ENCODE results near the gene ANKS1B. TPM values are rescaled to one million over a fixed set of nuclear protein-coding genes. Genes with fewer than 3 reads are reported as not detected.

Gene ANKS1B
- total RNA-seq, 4 donors from 2014 or later = 14.0 to 38.4 (median 28.6) TPM

DNA sequence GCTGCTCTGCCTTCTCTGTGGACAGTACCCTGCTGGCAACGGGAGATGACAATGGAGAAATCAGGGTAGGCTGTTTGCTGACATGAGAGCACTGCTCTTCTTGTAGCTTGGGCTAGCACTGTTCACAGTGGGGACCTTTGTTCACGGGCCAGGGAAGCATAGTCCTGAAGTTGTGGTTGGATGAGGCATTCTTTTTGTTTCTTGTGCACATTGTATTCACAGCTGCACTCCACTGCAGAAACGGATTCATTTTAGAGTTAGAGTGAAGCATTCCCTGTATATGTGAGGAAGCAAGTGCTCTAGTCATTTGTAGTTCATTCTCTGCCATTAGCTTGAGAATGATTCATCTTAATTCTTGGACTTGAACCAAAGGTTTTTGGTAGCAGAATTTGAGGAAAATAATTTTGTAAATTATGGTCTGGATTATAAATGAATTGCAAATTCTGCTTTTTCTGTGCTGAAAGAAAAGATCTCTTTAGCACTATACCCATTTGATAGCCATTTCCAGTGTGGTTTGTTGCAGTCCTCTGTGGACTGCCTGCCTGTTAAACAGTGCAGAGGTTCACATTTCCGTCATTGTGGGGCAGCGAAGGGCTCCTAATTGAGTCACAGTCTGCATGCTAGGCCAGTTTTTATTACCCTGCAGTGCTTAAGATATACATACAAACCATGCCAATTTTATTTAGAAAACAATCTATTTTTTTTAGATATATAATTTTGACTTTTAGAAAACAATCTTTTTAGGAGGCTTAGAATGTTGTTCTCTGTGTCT lies 1259.1 kb downstream of the ANKS1B start:
- TF ChIP-seq EP300 (IDR thresholded peaks at IDR 0.05) (no peak), POLR2A (IDR thresholded peaks at IDR 0.05) (no peak)
- TF ChIP-seq, protein P1, sequence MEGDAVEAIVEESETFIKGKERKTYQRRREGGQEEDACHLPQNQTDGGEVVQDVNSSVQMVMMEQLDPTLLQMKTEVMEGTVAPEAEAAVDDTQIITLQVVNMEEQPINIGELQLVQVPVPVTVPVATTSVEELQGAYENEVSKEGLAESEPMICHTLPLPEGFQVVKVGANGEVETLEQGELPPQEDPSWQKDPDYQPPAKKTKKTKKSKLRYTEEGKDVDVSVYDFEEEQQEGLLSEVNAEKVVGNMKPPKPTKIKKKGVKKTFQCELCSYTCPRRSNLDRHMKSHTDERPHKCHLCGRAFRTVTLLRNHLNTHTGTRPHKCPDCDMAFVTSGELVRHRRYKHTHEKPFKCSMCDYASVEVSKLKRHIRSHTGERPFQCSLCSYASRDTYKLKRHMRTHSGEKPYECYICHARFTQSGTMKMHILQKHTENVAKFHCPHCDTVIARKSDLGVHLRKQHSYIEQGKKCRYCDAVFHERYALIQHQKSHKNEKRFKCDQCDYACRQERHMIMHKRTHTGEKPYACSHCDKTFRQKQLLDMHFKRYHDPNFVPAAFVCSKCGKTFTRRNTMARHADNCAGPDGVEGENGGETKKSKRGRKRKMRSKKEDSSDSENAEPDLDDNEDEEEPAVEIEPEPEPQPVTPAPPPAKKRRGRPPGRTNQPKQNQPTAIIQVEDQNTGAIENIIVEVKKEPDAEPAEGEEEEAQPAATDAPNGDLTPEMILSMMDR (IDR thresholded peaks at IDR 0.05) = peak in 3 of 5 experiments; percentile 13 to 40 (median 13)
- Histone ChIP-seq H3K9me3 (no peaks in the 10 kb centered on the region), H3K27me3 (no peaks in the 10 kb centered on the region), H3K36me3 (peaks cover 0 to 79% (median 0%) of the 10 kb centered on the region in 3 donors), H3K27ac (no peak overlapping the region), H3K4me1 (peaks cover 0 to 8% (median 0%) of the 10 kb centered on the region in 4 donors), H3K4me3 (no peak overlapping the region)
- WGBS, 2 donors = 28 to 32% methylated on average over 5 of the region's 5 CpGs
- peak in 1 of 2 donors; percentile 45 for DNase-seq (ENCODE audit: low spot score in 2 of 2)

DNA sequence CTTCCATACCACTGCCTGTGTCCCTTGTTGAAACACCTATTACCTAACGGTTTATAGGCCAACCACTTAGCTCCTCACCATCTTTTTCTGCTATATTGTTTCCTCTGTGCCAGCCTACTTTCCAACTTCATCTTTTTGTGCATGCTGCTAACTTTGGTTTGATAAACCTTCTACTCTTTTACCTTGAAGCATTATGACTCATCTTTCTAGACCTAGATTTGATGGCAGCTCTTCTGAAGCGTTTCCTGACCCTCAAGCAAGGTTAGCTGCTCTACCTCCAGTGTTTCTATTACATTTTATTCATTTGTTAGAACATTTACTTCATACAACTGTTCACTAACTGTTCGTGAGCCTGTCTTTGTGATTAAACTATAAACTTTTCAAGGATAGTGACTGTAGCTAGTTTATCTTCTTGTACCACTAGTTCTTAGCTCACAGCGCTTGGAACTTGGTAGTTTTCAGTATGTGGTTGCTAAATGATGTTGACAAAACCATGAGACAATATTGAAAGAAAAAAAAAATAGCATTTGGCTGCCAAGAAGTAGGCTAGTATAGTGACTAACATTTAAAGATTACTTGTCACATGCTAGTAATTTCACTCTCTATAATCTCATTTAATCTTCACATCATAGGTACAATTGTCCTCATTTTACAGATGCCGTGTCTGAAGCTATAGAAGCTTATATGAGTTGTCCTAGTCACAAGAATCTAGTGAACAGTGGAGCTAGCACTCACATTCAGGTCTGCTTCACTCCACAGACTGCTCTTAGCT lies 1260.2 kb downstream of the ANKS1B start:
- WGBS, 2 donors = 90 to 96% methylated on average over 5 of the region's 5 CpGs
- no peak overlapping the region for H3K27ac ChIP-seq
- peaks cover 0 to 8% (median 0%) of the 10 kb centered on the region in 4 donors for H3K4me1 ChIP-seq
- DNase-seq (ENCODE audit: low spot score in 2 of 2) = no peak
- H3K36me3 ChIP-seq = peaks cover 0 to 69% (median 0%) of the 10 kb centered on the region in 3 donors
- no peaks in the 10 kb centered on the region for H3K27me3 ChIP-seq
- TF ChIP-seq, protein P1 (IDR thresholded peaks at IDR 0.05) = no peak
- TF ChIP-seq POLR2A (IDR thresholded peaks at IDR 0.05) (no peak), EP300 (IDR thresholded peaks at IDR 0.05) (no peak)
- no peaks in the 10 kb centered on the region for H3K9me3 ChIP-seq
- no peak overlapping the region for H3K4me3 ChIP-seq

DNA sequence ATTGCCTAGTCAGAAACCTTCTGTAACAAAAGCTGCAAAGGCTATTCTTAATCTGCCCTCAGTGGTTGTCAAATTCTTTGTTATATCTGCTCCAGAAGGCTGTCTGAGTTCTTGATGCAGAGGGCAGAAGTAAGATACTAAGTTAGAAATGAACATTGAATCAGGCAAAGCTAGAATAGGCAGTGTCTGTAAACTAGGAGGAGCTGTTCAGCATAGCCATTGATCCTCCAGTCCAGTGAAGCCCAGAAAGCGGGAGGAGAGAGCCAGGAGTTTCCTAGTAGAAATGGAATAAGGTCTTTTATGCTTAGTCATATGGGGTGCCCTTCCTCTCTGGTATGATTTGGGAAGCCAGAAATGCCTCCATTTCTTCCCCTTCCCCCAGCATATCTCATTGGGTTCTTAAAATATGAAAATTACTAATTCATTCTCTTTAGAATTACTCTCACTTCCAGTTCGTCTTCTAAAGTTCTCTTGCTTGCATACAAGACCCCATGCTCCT lies 1263.5 kb downstream of the ANKS1B start:
- Histone ChIP-seq H3K4me1 (peaks cover 0 to 8% (median 0%) of the 10 kb centered on the region in 4 donors), H3K9me3 (no peaks in the 10 kb centered on the region), H3K27me3 (no peaks in the 10 kb centered on the region), H3K36me3 (peaks cover 4 to 73% (median 12%) of the 10 kb centered on the region in 3 donors), H3K27ac (no peak overlapping the region), H3K4me3 (no peak overlapping the region)
- DNase-seq (ENCODE audit: low spot score in 2 of 2) = no peak
- WGBS, 2 donors = 84% methylated on average over 2 of the region's 2 CpGs
- TF ChIP-seq, protein P1 (IDR thresholded peaks at IDR 0.05) = no peak
- no peak for TF ChIP-seq POLR2A (IDR thresholded peaks at IDR 0.05)
- no peak for TF ChIP-seq EP300 (IDR thresholded peaks at IDR 0.05)

DNA sequence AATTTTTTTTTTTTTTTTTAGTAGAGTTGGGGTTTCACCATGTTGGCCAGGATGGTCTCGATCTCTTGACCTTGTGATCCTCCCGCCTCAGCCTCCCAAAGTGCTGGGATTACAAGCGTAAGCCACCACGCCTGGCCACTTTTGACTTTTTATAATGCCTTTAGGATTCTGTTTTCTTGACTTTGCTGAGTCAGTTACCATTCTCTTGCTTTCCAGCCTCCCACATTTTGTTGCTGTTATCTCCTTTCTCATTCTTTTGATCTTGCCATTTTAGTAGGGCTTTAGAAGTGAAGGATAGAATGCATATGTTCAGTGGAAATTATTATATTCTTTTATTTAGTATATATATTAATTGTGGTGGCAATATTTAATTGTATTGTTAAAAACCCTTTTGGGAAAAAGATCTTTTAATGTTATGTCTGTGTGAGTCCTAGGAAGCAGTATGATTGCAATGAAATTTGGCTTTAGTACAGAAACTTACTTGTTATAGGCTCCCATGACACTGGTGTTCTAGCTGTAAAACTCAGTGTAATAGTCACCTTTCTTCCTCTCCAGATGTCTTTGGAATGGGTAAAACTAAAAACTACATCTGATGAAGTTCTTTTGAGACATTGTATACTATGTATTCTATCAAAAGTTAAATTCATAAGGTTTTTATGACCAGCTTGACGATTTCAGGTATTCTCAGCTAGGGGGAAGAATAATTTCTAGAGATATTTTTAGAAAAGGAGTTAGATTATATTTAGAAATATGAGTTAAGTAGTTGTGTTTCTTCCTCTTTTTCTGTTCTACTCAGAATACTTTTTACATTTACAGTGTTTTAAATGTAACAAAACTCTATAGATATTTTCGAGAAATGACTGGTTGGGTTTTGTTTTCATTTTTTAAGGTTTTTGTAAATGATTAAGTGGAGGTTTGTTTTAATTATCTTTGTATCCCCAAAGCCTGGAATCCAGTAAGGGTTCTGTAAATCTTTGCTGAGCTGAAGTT lies 1264.9 kb downstream of the ANKS1B start:
- TF ChIP-seq EP300 (IDR thresholded peaks at IDR 0.05) (no peak), POLR2A (IDR thresholded peaks at IDR 0.05) (no peak)
- TF ChIP-seq, protein P1 (IDR thresholded peaks at IDR 0.05) = no peak
- H3K4me3 ChIP-seq = no peak overlapping the region
- peaks cover 4 to 72% (median 12%) of the 10 kb centered on the region in 3 donors for H3K36me3 ChIP-seq
- 90 to 91% methylated on average over 6 of the region's 6 CpGs for WGBS, 2 donors
- H3K9me3 ChIP-seq = no peaks in the 10 kb centered on the region
- H3K27me3 ChIP-seq = no peaks in the 10 kb centered on the region
- DNase-seq (ENCODE audit: low spot score in 2 of 2) = no peak
- no peak overlapping the region for H3K27ac ChIP-seq
- no peaks in the 10 kb centered on the region for H3K4me1 ChIP-seq
